C1 segment of cervical spinal cord (tissue), 14 donors: ENCODE data around the gene NEK10.
"Not testable (repeated sequence)": the region's sequence is repeated elsewhere in the genome, so short reads cannot be mapped to it uniquely, and the experiment has no call there.

Source experiments
- DNase-seq, 14 donors: peaks; one replicate each; lab custom pipeline; 2025; lab: John Stamatoyannopoulos, UW

Gene NEK10, protein sequence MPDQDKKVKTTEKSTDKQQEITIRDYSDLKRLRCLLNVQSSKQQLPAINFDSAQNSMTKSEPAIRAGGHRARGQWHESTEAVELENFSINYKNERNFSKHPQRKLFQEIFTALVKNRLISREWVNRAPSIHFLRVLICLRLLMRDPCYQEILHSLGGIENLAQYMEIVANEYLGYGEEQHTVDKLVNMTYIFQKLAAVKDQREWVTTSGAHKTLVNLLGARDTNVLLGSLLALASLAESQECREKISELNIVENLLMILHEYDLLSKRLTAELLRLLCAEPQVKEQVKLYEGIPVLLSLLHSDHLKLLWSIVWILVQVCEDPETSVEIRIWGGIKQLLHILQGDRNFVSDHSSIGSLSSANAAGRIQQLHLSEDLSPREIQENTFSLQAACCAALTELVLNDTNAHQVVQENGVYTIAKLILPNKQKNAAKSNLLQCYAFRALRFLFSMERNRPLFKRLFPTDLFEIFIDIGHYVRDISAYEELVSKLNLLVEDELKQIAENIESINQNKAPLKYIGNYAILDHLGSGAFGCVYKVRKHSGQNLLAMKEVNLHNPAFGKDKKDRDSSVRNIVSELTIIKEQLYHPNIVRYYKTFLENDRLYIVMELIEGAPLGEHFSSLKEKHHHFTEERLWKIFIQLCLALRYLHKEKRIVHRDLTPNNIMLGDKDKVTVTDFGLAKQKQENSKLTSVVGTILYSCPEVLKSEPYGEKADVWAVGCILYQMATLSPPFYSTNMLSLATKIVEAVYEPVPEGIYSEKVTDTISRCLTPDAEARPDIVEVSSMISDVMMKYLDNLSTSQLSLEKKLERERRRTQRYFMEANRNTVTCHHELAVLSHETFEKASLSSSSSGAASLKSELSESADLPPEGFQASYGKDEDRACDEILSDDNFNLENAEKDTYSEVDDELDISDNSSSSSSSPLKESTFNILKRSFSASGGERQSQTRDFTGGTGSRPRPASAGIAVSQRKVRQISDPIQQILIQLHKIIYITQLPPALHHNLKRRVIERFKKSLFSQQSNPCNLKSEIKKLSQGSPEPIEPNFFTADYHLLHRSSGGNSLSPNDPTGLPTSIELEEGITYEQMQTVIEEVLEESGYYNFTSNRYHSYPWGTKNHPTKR

DNA sequence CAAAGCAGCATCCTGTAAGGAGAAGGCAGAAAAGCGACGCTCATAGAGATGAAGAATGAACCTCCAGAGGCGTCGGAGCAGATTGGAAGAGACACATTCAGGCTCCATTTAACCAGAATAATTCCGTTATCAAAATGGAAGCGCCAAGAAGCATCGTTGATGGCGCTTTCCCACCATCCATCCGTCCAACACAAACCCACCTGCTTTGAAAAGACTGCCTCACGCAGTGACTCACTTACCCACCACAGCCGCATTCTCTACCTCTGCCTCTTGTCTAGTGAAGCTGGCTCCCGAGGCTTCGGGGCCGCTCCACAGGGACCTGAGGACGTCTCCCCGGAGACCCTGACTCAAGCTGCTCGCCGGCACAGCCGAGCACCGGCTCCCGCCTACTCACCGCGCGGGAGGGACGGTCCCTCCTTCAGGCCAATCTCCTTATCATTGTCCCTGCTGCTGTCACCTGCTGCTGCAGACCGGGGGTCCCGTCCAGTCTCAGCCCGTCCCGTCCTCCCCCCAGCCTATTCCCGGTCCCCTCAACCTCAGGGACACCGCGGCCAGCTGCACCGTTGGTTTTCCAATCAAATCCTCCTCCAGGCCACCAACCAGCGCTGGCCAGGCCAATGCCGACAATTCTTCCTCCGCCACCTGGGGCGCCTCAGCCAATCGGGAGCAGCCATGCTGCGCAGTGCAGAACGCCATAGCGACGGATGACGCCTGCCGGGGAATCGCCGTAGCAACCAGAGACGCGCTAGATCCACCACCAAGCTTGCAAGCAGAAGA, at the start of gene NEK10:
NEK10 (minus strand) TSS at position 553 of the 777 bp plus-strand sequence. CDS start 16,501 bp downstream, outside the sequence.
- DNase-seq: peak; percentile 21 to 83 (median 66)

DNA sequence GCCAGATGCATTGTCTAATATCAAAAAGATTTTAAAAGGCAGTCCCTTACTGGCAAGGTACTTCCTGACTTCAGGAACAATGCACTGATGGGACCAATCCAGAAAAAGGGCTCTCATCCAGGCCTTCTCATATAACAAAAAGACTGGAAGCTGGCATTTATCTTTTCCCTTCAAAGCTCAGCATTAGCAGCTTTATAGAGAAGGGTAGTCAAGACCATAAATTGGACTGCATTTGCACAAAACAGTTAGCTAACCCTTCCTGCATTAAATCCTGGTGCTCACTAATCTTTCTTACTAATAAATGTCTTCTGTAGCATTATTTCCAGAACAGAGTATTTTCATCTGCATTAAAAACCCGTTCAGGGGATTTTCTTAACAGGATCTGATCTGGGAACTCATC, 46.0 kb upstream of the NEK10 start:
- no peak for DNase-seq

DNA sequence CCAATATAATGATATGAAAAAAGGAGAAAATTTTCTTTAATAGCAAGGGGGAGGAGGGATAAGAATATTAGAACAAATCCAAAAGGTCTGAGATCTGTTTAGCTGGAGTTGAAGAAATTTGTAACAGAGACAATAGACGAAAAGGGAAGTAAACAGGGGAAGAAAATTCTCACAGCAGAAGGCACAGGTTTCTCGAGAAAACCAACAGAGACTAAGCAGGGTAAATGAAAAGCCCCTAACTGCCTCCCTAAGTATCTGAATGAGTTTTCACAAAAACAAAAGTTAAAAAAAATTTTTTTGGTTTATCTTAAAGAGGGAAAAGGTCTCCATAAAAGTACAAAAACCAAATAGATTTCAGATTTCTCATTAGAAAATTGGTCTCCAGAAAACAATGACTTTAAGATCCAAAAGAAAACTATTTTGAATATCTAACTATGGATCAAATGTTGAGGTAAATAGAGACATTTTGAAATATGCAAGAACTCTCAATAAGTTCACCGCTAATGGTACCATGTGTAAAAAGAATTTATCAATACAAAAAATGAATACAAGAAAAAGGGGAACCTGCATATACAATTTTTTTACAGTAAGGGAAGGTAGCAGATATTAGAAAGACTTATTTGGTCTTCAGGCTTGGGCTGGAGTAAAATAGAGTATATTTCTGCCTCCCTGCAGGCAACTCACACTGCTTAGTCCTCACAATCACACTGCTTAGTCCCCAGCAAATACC, 23.9 kb upstream of the NEK10 start:
- DNase-seq: no peak

DNA sequence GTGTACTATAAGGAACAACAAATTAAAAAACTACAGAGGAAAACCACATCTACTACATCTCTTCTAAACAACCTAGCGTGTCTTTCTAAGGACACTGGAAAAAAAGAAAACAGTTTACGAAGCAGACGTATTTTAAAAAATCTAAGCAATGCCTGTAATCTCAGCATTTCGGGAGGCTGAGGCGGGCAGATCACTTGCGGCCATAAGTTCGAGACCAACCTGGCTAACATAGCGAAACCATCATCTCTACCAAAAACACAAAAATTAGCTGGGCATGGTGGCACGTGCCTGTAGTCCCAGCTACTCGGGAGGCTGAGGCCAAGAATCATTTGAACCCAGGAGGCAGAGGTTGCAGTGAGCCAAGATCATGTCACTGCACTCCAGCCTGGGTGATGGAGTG, 23.2 kb upstream of the NEK10 start:
- DNase-seq: not testable (repeated sequence)

DNA sequence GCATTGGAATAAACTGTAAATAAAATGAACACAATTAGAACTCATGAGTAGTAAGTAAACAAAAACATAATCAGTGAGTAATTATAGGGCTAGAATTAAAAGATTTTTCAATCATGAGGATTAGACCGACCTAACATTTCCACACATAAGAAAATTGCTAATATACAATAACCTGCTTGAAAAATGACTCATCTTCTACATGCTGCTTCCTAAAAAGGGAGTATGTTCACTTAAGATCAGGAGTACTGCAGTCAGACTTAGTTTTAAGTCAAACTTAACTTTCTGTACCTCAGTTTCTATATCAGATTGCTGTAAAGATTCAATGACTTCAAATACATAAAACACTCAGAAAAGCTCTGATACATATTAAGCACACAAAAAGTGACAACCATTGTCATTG, 22.6 kb upstream of the NEK10 start:
- DNase-seq: no peak

DNA sequence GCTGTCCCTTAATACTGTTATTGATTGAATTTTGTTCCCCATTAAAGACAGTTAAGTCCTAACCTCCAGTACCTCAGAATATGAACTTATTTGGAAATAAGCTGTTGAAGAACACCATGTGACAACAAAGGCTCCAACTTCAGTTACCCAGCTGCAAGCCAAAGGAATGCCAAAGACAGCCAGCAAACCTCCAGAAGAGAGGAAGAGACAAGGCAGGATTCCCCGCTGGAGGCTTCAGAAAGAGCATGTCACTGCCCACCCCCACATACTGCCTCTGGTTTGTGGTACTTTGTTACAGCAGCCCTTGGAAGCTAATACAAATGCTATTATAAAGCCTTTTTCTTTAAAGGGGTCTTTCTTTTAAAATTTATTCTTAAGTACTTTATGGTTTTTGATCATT, 18.4 kb upstream of the NEK10 start:
- DNase-seq: no peak

DNA sequence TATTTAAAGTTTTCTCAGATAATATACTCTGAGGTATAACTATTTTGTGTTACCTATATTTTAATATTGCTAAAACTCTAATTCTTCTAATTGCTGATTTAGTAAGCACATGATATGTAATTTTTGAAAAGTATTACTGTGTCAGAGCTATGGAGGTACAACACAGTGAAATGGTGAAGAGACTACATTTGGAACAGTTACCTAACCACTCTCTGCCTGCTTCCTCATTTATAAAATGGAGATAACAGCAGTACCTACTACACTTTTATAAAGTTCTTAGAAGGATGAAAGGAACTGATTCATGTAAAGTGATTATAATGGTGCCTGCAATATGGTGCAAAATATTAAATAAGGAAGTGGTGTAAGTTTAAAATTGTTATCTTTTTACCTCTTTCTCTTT, 16.3 kb upstream of the NEK10 start:
- no peak for DNase-seq

DNA sequence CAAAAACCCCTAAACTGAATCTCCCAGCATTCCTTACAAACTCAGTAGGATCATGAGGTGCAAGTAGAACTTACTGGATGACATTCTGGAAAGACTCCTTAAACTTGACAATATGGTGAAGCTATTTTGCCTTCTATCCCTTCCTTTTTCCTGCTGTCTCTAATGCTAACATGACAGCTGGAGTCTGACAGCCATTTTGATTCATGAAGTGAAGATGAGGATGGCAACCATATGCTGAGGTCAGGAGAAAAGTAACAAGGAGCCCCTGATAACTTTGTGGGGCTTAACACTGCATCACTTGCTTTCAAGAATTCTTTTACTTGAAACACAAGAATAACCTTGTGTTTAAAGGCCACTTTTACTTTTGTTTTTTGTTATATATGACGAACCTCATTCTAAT, 15.0 kb upstream of the NEK10 start:
- no peak for DNase-seq

DNA sequence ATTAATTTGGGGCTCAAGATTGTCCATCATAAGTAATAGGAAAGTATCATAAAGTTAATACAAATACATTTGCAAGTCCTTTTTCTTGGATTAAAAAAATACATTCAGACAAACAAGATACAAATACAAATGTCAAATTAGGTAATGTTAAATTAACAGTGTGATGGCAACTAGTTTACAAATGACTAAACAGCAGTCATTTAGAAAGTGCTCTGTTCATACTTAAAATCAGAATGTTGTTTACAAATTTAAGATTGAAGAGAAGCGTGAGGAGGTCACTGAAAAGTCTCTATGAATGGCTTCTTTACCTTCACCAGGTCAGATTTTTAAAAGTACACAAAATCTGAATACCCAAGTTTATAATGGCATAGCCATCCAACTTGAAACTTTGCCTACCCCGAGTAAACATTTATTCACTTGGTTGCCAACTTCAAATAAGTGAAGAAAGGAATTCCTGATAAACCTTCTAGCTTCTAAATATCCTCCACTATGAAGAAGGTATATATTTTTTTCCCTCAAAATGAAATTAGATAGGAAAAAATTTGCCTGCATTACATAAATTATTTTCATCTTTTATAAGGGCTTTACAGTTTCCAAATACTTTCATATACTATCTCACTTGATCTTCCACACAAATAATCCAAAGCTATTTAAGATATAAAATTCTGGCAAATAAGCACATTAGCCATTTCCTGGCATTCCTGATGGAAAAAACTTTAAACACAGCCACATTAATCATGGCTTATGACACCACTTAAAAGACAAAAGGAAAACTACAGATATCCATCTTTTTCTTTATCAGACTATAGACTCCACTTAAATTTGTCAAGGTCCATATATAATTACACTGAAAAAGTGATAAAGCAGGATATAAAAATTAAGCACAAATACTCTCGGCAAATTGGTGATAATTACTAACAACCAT, 11.5 kb upstream of the NEK10 start:
- no peak for DNase-seq

DNA sequence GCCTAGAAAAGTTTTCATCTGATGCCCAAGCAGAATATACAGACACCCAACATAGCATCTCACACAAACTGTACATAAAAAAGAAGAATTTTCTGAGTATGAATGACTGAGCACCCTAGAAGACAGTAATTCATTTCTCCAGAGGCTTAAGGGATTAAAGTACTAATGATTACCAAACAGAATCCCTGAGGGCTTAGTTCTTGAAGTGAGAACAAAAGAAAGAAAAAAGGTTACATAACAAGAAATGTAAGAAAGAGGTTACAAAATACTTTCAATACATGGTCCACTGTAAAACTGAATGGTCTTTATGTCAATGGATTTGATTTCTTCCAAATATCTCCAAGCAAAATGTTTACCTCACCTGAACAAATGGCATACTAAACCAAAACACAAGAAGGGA, 9.1 kb upstream of the NEK10 start:
- no peak for DNase-seq

DNA sequence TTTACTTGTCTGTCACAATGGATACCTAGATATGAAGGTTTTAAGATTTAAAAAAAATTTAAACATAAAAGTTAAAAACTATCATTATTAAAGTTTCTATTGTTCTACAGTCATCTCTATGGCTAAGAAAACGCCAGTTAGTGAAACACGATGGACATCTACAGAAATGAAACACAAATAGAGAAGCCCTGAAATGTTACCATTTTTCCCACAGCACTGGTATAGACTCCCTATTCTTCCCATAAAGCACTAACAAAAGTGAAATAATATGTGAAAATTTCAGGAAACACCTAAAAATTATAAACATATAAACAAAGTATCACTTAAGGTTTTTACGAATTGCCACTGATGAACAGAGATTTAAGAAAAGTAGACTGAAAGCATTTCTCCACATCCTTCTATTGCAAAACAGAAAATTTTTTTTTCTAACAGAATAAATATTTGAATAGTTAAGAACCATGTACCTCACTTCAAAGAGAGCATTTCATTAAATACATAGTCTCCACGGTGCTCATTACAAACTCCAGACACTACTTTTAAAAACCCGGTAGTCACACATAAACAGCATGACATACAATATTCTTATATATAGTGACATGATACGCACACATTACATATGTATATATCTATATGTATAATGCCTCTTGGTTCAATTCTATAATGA, 7.1 kb upstream of the NEK10 start:
- DNase-seq: no peak

DNA sequence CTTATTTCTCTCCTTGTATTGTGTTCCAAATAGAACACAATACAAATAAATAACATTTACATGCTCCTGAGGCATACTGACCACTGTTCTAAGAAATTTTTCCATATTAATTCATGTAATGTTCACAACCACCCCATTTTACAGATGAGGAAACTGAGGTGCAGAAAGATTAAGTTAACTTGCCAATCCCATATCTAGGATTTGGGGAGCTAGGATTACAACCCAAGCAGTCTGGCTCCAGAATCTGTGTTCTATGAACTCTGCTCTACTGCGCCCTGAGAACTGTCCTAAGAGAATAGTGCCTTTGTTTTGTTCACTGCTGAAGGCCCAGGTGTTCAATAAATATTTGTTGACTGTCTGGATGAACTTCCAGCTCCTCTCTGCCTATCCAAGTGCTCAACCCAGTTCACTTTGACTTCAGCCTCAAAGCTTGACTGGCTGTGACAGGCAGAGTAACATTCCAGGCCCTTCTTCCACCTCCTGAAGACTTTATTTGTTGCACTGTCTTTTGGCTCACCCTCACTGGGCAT, 3.1 kb downstream of the NEK10 start:
- no peak for DNase-seq

DNA sequence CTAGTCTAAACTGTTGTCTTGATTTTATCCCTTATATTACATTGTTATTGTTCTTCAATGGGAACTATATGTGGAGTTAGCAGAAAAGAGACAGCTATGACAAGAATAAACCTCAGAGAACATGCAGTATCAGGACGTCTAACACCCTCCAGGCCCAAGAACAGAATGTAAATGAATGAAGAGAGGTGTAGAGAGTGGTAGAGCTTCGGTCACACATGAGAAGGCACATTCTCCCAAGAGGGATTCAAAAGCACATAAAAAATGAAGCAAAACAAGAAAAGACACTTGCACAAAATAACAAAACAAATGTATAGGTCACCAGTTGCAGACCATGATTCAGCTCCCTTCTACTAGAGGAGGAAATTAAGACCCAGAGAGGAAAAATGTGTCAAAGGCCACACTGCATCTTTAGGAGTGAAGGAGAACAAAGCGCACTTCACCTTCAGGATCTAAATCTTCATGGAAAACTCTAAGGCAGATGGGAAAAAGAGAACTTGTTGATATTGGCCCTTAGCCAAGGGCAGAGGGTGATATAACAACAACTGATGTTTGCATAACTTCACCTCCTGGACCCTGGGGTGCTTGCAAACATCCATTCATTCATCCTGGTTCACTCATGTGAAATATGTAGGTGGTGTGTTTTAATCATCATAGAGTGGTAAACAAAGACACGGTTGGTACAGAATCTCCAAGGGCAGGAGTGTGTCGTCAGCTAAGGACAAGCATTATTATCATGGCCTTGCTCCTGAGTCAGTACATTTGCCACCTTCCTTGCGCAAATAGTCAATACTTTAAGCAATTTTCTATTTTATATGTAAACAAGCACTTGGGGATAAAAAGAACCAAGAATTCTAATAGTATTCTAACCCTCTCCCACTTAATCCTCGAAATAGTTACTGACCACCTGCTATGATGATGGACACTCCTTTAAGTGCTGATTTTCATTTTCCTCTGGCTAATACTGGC, 8.8 kb downstream of the NEK10 start:
- DNase-seq: no peak

DNA sequence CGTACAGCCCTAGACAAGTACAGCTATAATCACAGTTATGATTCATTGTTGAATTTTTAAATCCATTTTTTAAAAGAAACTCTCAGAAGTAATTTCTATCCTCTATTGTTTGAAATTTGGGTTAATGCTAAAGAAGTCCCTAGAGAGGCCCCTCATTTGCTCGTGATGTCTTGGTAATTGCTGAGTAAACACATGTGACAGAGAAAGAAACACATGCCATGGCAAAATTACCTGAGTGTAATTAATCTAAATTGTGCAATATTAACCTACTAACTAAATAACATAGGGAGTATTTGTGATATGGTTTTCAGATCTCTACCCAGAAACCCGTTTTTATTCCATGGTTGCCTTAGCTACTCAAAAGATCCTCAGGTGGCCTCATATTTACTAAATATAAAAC, 10.8 kb downstream of the NEK10 start:
- no peak for DNase-seq

DNA sequence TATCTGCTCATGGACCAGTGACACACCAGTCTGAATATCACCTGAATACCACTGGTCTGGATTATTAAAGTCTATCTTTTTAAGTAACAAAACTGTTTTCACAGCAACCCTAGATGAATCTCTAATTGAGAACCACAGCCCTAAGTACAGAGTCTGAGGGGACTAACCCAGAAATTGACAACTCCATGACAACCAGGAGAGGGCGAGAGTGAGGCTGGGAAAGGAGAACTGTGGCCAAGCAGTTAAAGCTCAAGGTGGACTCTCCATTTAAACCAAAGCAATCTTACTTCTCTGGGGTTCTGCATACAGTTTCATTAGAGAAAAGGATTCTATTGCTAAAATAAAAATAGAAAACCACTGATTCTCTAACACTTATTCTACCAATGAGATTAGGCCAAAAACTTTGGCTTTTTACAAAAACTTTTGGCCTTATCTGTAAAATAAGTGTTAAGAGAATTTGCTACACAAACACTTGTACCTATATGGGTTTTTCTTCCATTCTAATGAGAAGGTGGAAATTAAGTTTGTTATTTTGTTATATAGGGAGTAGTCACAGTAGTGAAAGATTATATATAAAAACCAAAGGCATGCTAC, 11.4 kb downstream of the NEK10 start:
- peak in 1 of 14 donors; percentile 2 for DNase-seq

DNA sequence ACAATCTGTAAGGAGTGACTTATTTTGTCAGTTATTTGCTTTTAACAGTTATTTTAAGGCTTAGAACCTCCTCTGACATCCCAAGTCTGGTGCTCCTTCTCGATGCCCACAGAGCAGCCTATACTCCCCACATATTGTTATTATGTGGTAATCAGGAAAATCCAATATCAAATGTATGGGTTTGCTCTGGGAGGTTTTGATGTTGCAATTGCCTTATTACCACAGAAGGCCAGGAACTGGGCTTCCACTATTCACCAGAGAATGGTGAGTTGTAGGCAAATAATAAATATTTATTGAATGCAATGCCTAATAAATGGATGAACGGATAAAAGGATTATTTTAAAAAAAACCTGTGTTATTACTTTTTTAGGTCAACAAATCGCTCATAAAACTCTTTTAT, 12.2 kb downstream of the NEK10 start:
- DNase-seq: no peak

DNA sequence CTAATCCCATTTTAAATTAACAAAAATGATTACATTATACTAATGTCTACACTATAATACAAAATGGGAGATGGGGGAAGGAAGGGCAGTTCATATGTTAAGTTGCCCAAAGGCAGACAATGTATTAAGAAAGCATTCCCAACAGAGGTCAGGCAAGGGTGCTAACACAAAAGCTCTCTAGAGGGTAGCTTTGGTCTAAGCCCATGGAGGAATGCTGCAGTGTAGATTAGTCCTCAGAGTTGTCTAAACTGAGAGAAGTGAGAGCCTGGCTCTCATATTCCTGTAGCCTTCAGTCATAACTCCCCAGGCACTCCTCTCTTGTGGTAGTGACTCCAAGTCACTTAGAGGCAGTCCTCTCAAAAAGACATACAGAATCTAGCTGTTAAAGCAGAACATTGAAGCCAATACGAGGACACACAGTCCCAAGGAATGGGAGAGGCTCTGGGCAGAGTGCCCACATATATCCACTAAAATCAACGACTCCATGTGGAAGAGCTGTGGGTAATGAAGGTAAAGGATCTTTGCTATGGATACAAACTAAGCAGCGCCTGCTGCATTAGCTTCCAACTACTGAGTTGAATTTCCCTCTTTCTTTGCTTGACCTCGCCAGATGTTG, 14.5 kb downstream of the NEK10 start:
- DNase-seq: no peak
